HG03025 (cell line): ENCODE data around the gene IL11.

Experiments
- ATAC-seq: cut with Tn5 transposase; IDR thresholded peaks from one replicate; pipeline ENCODE4 v1.9.1; 2021; ENCODE audit warnings: mild to moderate bottlenecking, moderate library complexity; ENCODE audit not compliant: unreplicated experiment, low FRiP score

IL11 gene

GRCh38 chr19:55353803-55354697, 16.2 kb downstream of the IL11 start:
- ATAC-seq: no peak

- no peak for ATAC-seq
Measured at GRCh38 chr19:55353356-55353802, 16.9 kb downstream of the IL11 start.

- no peak for ATAC-seq
Measured at GRCh38 chr19:55352549-55353145, 17.6 kb downstream of the IL11 start.

- ATAC-seq: no peak
Measured at GRCh38 chr19:55352040-55352439, 18.2 kb downstream of the IL11 start.

GRCh38 chr19:55350620-55351315, 19.5 kb downstream of the IL11 start:
- no peak for ATAC-seq

- ATAC-seq: no peak
Measured at GRCh38 chr19:55348317-55349034, 21.8 kb downstream of the IL11 start.

- ATAC-seq: no peak
Measured at GRCh38 chr19:55347442-55348009, 22.7 kb downstream of the IL11 start.

GRCh38 chr19:55346725-55347441, 23.4 kb downstream of the IL11 start:
- no peak for ATAC-seq

GRCh38 chr19:55345818-55346724, 24.2 kb downstream of the IL11 start:
- no peak for ATAC-seq

GRCh38 chr19:55345101-55345817, 25.0 kb downstream of the IL11 start:
- no peak for ATAC-seq

- no peak for ATAC-seq
Measured at GRCh38 chr19:55344444-55344843, 25.8 kb downstream of the IL11 start.

GRCh38 chr19:55341595-55342531, 28.4 kb downstream of the IL11 start:
- ATAC-seq: no peak

GRCh38 chr19:55341171-55341588, 29.1 kb downstream of the IL11 start:
- no peak for ATAC-seq

GRCh38 chr19:55340784-55341147, 29.5 kb downstream of the IL11 start:
- no peak for ATAC-seq

GRCh38 chr19:55339889-55340783, 30.1 kb downstream of the IL11 start:
- no peak for ATAC-seq
